B cell (primary cell): ENCODE measurements around the gene TOMM34. TPM values are rescaled to one million over a fixed set of nuclear protein-coding genes. Genes with fewer than 3 reads are reported as not detected.

Experiments used
- ATAC-seq: fragments of 200-7000 bp; cut with Tn5 transposase; one replicate; pipeline ENCODE4 v1.10.0; 2021; ENCODE audit warnings: low read depth, mild to moderate bottlenecking, moderate number of reproducible peaks, moderate library complexity
- CTCF ChIA-PET: fragments of 350-600 bp; sonication (Branson Sonifier 250); formaldehyde crosslinking; loops from one replicate; lab custom pipeline; 2021; ENCODE audit warnings: antibody characterized with exemption, inconsistent platforms; lab: Charles Lee
- POLR2A ChIA-PET: fragments of 350-600 bp; sonication (Branson Sonifier 250); formaldehyde crosslinking; loops from one replicate; lab custom pipeline; 2021; ENCODE audit warnings: antibody characterized with exemption; lab: Charles Lee
- DNase-seq: peaks from one replicate; pipeline ENCODE4 v3.0.0; 2013
- H2AFZ ChIP-seq: 2 replicates; pipeline ENCODE4 v1.6.1; 2012; ENCODE audit warnings: mild to moderate bottlenecking, low read depth, low read length; ENCODE audit not compliant: insufficient read depth, poor library complexity, severe bottlenecking
- H3K27ac ChIP-seq, 2 donors: 1 replicate in 1 of 2; 2 replicates in 1 of 2; pipeline ENCODE4 v1.5.1; 2012 to 2013; ENCODE audit warnings: low read length in 2 of 2, mild to moderate bottlenecking in 2 of 2, moderate library complexity in 1 of 2
- H3K27me3 ChIP-seq, 4 experiments: fragments of 200-600 bp in 1 of 4; sonication (generic) in 1 of 4; replicated peaks in 1 of 4; 1 replicate in 2 of 4; 2 replicates in 2 of 4; pipeline versions ENCODE4 v1.6.1 to v1.7.0; 2013 to 2016; ENCODE audit warnings: low read length in 3 of 4, mild to moderate bottlenecking in 2 of 4, mixed read lengths in 1 of 4, moderate library complexity in 1 of 4; ENCODE audit not compliant: insufficient read depth in 4 of 4, control insufficient read depth in 3 of 4; ENCODE audit errors: control extremely low read depth in 1 of 4
- H3K36me3 ChIP-seq, 2 experiments: replicated peaks in 1 of 2; 1 replicate in 1 of 2; 2 replicates in 1 of 2; pipeline versions ENCODE4 v1.6.1 to v1.7.1; 2013; ENCODE audit warnings: low read length in 1 of 2; ENCODE audit not compliant: insufficient read depth in 2 of 2, control insufficient read depth in 1 of 2; ENCODE audit errors: control extremely low read depth in 1 of 2, extremely low read depth in 1 of 2
- H3K4me1 ChIP-seq, 2 donors: fragments of 200-600 bp in 1 of 2; sonication (generic) in 1 of 2; 1 replicate in 1 of 2; 2 replicates in 1 of 2; pipeline versions ENCODE4 v1.5.1 to v1.6.1; 2013 to 2017; ENCODE audit warnings: low read length in 2 of 2; ENCODE audit not compliant: control insufficient read depth in 2 of 2, insufficient read depth in 2 of 2
- H3K4me2 ChIP-seq: replicated peaks from 2 replicates; pipeline ENCODE3; 2012; ENCODE audit warnings: mild to moderate bottlenecking, low read depth, low read length; ENCODE audit not compliant: poor library complexity, severe bottlenecking
- H3K4me3 ChIP-seq, 5 experiments: fragments of 200-600 bp in 1 of 5; sonication (generic) in 1 of 5; 1 replicate in 3 of 5; 2 replicates in 2 of 5; pipeline versions ENCODE4 v1.5.1 to v1.7.0; 2011 to 2016; ENCODE audit warnings: low read length in 4 of 5, mild to moderate bottlenecking in 4 of 5, low read depth in 2 of 5, control low read depth in 1 of 5, moderate library complexity in 1 of 5; ENCODE audit not compliant: insufficient read depth in 1 of 5; ENCODE audit errors: control extremely low read depth in 1 of 5, extremely low read depth in 1 of 5
- H3K79me2 ChIP-seq: fragments of 200-600 bp; sonication (generic); one replicate; pipeline ENCODE4 v1.6.0; 2016; ENCODE audit warnings: low read length; ENCODE audit not compliant: control insufficient read depth, insufficient read depth
- H3K9ac ChIP-seq: fragments of 200-600 bp; sonication (generic); 2 replicates; pipeline ENCODE4 v1.6.1; 2017; ENCODE audit warnings: mild to moderate bottlenecking, low read length, moderate library complexity
- H3K9me3 ChIP-seq, 3 donors: one replicate each; pipeline versions ENCODE4 v1.6.1 to v1.7.1; 2013; ENCODE audit warnings: low read length in 2 of 3; ENCODE audit not compliant: control insufficient read depth in 2 of 3, insufficient read depth in 1 of 3; ENCODE audit errors: control extremely low read depth in 1 of 3
- H4K20me1 ChIP-seq: 2 replicates; pipeline ENCODE4 v1.6.0; 2012; ENCODE audit warnings: mild to moderate bottlenecking, low read length; ENCODE audit not compliant: insufficient read depth, control insufficient read depth, poor library complexity, severe bottlenecking
- H3K27ac Mint-ChIP-seq: one replicate; pipeline ENCODE4 v1.8.0; 2021; ENCODE audit warnings: mixed read lengths
- H3K27me3 Mint-ChIP-seq: one replicate; pipeline ENCODE4 v1.8.0; 2021; ENCODE audit warnings: mixed read lengths
- H3K4me1 Mint-ChIP-seq: one replicate; pipeline ENCODE4 v1.8.0; 2021; ENCODE audit warnings: mixed read lengths
- H3K4me3 Mint-ChIP-seq: one replicate; pipeline ENCODE4 v1.8.0; 2021; ENCODE audit warnings: mixed read lengths
- H3K9me3 Mint-ChIP-seq: one replicate; pipeline ENCODE4 v1.8.0; 2022; ENCODE audit warnings: mixed read lengths; ENCODE audit not compliant: insufficient read depth
- EZH2 ChIP-seq: IDR thresholded peaks from 2 replicates; pipeline ENCODE4 v1.6.1; 2012; ENCODE audit warnings: borderline replicate concordance, low read depth, mild to moderate bottlenecking, moderate library complexity, low read length; ENCODE audit not compliant: insufficient read depth, poor library complexity, severe bottlenecking
- WGBS: methylation state at CpG from one replicate; pipeline ENCODE4 v1.1.5; 2013; ENCODE audit warnings: missing lambda C conversion rate; ENCODE audit not compliant: insufficient coverage; 5-methylcytosine and 5-hydroxymethylcytosine counted together
- intact Hi-C: fragments of 100-400 bp; cut with micrococcal nuclease; formaldehyde crosslinking; loops from one replicate; pipeline ENCODE4 v1.10.0; 2022
- polyA plus RNA-seq: library from polyadenylated mRNA; depleted of rRNA; stranded (reverse); fragments of >200 nt; gene quantifications from 2 replicates; pipeline ENCODE4 v1.2.3, GENCODE V29; 2012
- total RNA-seq, 2 donors: library from RNA; stranded (reverse); fragments of 120-200 nt in 1 of 2; gene quantifications; 1 replicate in 1 of 2; 2 replicates in 1 of 2; pipeline versions ENCODE4 v1.2.3 to v1.2.4, GENCODE V29; 2013 to 2022
- TF ChIP-seq, protein P1 (sequence below): fragments of 200-600 bp; IDR thresholded peaks from one replicate; pipeline ENCODE4 v1.8.0; 2022; ENCODE audit warnings: antibody characterized with exemption, mild to moderate bottlenecking

Gene TOMM34
- total and polyA plus RNA-seq, 2 donors (not counting 1 experiment from before 2014, with no cell fraction given): 19.1 to 21.8 TPM

GRCh38 chr20:44990957-44991356, 30.8 kb upstream of the TOMM34 start:
- ChIA-PET CTCF (interaction anchor here (0.7 to 1.4 kb wide), 3 partner anchors 16 to 51 kb away, joined by 3 to 4 read pairs (median 3); no protein-coding TSS in a partner anchor), POLR2A (interaction anchor here (1.5 kb wide), 1 partner anchor 25 kb away, joined by 4 read pairs; the partner anchor contains the start of gene STK4)
- H3K4me1 ChIP-seq: peaks cover 16 to 31% of the 10 kb centered on the region in 2 donors
- H3K79me2 ChIP-seq: peaks cover 88% of the 10 kb centered on the region
- no peaks in the 10 kb centered on the region for H3K9me3 ChIP-seq
- H4K20me1 ChIP-seq: peaks cover 4% of the 10 kb centered on the region
- no peak for TF ChIP-seq EZH2
- TF ChIP-seq, protein P1, sequence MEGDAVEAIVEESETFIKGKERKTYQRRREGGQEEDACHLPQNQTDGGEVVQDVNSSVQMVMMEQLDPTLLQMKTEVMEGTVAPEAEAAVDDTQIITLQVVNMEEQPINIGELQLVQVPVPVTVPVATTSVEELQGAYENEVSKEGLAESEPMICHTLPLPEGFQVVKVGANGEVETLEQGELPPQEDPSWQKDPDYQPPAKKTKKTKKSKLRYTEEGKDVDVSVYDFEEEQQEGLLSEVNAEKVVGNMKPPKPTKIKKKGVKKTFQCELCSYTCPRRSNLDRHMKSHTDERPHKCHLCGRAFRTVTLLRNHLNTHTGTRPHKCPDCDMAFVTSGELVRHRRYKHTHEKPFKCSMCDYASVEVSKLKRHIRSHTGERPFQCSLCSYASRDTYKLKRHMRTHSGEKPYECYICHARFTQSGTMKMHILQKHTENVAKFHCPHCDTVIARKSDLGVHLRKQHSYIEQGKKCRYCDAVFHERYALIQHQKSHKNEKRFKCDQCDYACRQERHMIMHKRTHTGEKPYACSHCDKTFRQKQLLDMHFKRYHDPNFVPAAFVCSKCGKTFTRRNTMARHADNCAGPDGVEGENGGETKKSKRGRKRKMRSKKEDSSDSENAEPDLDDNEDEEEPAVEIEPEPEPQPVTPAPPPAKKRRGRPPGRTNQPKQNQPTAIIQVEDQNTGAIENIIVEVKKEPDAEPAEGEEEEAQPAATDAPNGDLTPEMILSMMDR: no peak
- DNase-seq (no peak), ATAC-seq (no peak)
- H3K4me3 ChIP-seq: peak overlapping the region in 3 of 5 experiments; percentile 2 to 20 (median 5)
- H3K27me3 Mint-ChIP-seq: no peaks in the 10 kb centered on the region
- H3K4me1 Mint-ChIP-seq: peaks cover 61% of the 10 kb centered on the region
- no peaks in the 10 kb centered on the region for H3K9me3 Mint-ChIP-seq
- H3K4me3 Mint-ChIP-seq: peak overlapping the region; percentile 75
- intact Hi-C loops: loop anchor here (2.0 kb wide), 1 partner anchor 24 kb away; the partner anchor contains the start of gene STK4
- H3K4me2 ChIP-seq: peak overlapping the region; percentile 67
- peaks cover 4 to 66% of the 10 kb centered on the region in 2 experiments for H3K36me3 ChIP-seq
- peak overlapping the region; percentile 65 to 70 for H3K27ac ChIP-seq
- no peaks in the 10 kb centered on the region for H3K27me3 ChIP-seq
- H3K9ac ChIP-seq: peak overlapping the region; percentile 39
- no peak overlapping the region for H2AFZ ChIP-seq
- peak overlapping the region; percentile 82 for H3K27ac Mint-ChIP-seq

DNA sequence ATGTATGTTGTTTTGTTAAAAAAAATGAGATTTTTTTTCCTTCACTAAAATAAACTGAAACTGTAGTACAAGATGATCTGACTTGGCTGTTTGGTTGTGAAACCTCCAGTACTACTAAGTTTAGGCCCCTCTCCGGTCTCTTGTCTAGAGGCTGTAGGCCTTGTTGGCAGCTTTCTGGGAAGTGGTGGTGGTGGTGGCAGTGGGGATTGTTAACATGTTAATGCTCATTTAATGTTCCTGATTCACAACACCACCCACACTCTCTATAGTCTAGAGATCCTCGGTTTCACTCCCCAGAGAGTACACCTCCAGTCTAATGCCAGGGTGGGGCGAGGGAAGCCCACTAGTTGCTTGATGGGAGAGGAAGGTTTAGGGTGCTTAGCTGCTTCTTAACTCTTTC, 30.2 kb upstream of the TOMM34 start:
- H3K4me3 ChIP-seq: peak overlapping the region in 3 of 5 experiments; percentile 2 to 20 (median 5)
- H3K4me2 ChIP-seq: peak overlapping the region; percentile 67
- no peaks in the 10 kb centered on the region for H3K9me3 ChIP-seq
- peak overlapping the region; percentile 39 for H3K9ac ChIP-seq
- no peaks in the 10 kb centered on the region for H3K27me3 Mint-ChIP-seq
- peak overlapping the region; percentile 65 to 70 for H3K27ac ChIP-seq
- peak overlapping the region; percentile 82 for H3K27ac Mint-ChIP-seq
- intact Hi-C loops: loop anchor here (2.0 kb wide), 1 partner anchor 24 kb away; the partner anchor contains the start of gene STK4
- POLR2A ChIA-PET: interaction anchor here (0.6 to 1.5 kb wide), 2 partner anchors 14 to 24 kb away, joined by 4 read pairs; partner anchors contain the start of gene STK4
- peak overlapping the region; percentile 75 for H3K4me3 Mint-ChIP-seq
- DNase-seq: no peak
- ATAC-seq: peak; percentile 57
- CTCF ChIA-PET: interaction anchor here (0.7 to 1.4 kb wide), 4 partner anchors 16 to 105 kb away, joined by 3 to 4 read pairs (median 3); no protein-coding TSS in a partner anchor
- peaks cover 86% of the 10 kb centered on the region for H3K79me2 ChIP-seq
- H3K36me3 ChIP-seq: peaks cover 0 to 66% of the 10 kb centered on the region in 2 experiments
- H3K27me3 ChIP-seq: no peaks in the 10 kb centered on the region
- H3K9me3 Mint-ChIP-seq: no peaks in the 10 kb centered on the region
- H2AFZ ChIP-seq: no peak overlapping the region
- WGBS: no CpG with 5 or more reads among the region's 3 CpGs
- peaks cover 4% of the 10 kb centered on the region for H4K20me1 ChIP-seq
- peaks cover 61% of the 10 kb centered on the region for H3K4me1 Mint-ChIP-seq
- peaks cover 16 to 31% of the 10 kb centered on the region in 2 donors for H3K4me1 ChIP-seq
- TF ChIP-seq EZH2: no peak
- TF ChIP-seq, protein P1: no peak
